DND-41 (cell line): ENCODE data around the gene MRFAP1.

Experiments
- CTCF ChIP-seq: IDR thresholded peaks from 2 replicates; pipeline ENCODE4 v1.5.1; 2012; ENCODE audit warnings: borderline replicate concordance, low read length, moderate library complexity, mild to moderate bottlenecking; ENCODE audit not compliant: poor library complexity, severe bottlenecking; ENCODE audit errors: extremely low read depth
- EZH2 ChIP-seq: IDR thresholded peaks from 3 replicates; pipeline ENCODE4 v1.6.1; 2012; ENCODE audit warnings: borderline replicate concordance, low read depth, mild to moderate bottlenecking, moderate library complexity, low read length, inconsistent platforms; ENCODE audit not compliant: severe bottlenecking

DNA sequence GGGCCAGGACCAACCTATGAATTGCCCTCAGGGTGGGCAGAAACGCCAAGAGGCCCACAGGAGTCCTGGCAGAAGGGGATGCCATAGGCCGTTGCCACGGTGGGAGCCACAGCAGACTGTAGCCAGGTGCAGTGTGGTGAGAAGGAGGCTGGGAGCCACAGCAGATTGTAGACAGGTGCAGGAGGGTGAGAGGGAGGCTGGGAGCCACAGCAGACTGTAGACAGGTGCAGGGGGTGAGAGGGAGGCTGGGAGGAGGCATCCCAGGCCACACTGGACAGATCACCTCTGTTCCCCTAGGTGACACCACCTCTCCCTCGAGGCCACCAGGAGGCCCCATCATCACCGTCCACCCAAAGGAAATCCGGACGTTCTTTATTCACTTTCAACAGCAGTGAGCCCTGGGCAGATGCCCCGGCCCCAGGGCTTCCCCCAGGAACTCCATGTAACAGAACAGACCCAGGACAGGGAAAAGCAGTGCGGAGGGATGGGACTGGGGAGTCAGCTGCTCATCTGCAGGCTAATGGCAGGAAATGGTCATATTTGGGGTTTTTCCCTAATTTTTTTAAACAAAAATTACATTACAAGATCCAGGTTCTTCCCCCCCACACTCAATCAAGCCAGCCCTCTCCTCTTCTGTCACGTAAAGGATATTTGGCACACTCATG, 19.5 kb upstream of the MRFAP1 start:
- TF ChIP-seq CTCF (no peak), EZH2 (no peak)
